ENCODE results near the gene TMEM242. TPM values are rescaled to one million over a fixed set of nuclear protein-coding genes. Genes with fewer than 3 reads are reported as not detected.

The TMEM242 gene
- total and polyA plus RNA-seq, 2 of the 8 experiments (the other 6 are each of a cell fraction or from before 2014, with no cell fraction given) = 2.4 to 9.0 TPM

- FAIRE-seq (no peak), DNase-seq (ENCODE audit: low read depth in 1 of 2, low spot score in 2 of 2) (no peak)
- H2AFZ ChIP-seq (ENCODE audit: low read length) = no peak overlapping the region
- peaks cover 4% of the 10 kb centered on the region; the same call in 1 of the 2 replicates for H3K23me2 ChIP-seq (ENCODE audit: low read depth, low read length)
- H4K5ac ChIP-seq (ENCODE audit: insufficient read length, low read depth, low read length) = no peak overlapping the region
- no peaks in the 10 kb centered on the region for H3K36me3 ChIP-seq (ENCODE audit: control insufficient read depth in 2 of 4, insufficient read depth in 4 of 4, low read length in 3 of 4)
- no peak overlapping the region for H3K4me2 ChIP-seq (ENCODE audit: insufficient read depth in 1 of 2, low read depth in 2 of 2, low read length in 2 of 2)
- no peak overlapping the region for H3K56ac ChIP-seq (replicated peaks; ENCODE audit: insufficient read length, low read depth, low read length)
- 94% methylated on average over 13 of the region's 13 CpGs; no CpG with 5 or more reads in 1 of the 2 experiments for WGBS, 2 experiments (ENCODE audit: extremely low coverage in 1 of 2, insufficient coverage in 1 of 2, insufficient read length in 1 of 2, insufficient replicate concordance in 2 of 2, low coverage in 1 of 2, low lambda C conversion rate in 2 of 2, missing lambda C conversion rate in 1 of 2)
- H3K79me1 ChIP-seq (ENCODE audit: low read depth, low read length) = no peaks in the 10 kb centered on the region; the same call in 1 of the 2 replicates
- no peak overlapping the region for H2AK5ac ChIP-seq (ENCODE audit: low read depth, low read length)
- H4K91ac ChIP-seq (replicated peaks; ENCODE audit: insufficient read length, low read length) = no peak overlapping the region
- H4K20me1 ChIP-seq (replicated peaks in 1 of 2; ENCODE audit: control insufficient read depth in 1 of 2, insufficient read depth in 2 of 2, low read length in 2 of 2) = peaks cover 0 to 4% of the 10 kb centered on the region in 2 experiments
- no peak overlapping the region for H2BK20ac ChIP-seq (ENCODE audit: low read length)
- no peak overlapping the region for H2BK12ac ChIP-seq (ENCODE audit: low read depth, low read length)
- no peak overlapping the region for H3K18ac ChIP-seq (ENCODE audit: extremely low read depth, low read length)
- CTCF ChIA-PET (ENCODE audit: partially characterized antibody) = interaction anchor here (0.9 to 4.3 kb wide), 6 partner anchors 9 to 34 kb away, joined by 3 to 17 read pairs (median 3); no protein-coding TSS in a partner anchor
- no peak overlapping the region for H2BK15ac ChIP-seq (ENCODE audit: low read length)
- H2BK5ac ChIP-seq (ENCODE audit: low read depth, low read length) = no peak overlapping the region
- H3K9me3 ChIP-seq (ENCODE audit: insufficient read depth in 2 of 2, low read depth in 1 of 2, low read length in 1 of 2) = no peaks in the 10 kb centered on the region
- no peak overlapping the region for H3K23ac ChIP-seq (ENCODE audit: insufficient read length)
- H4K8ac ChIP-seq (ENCODE audit: extremely low read depth, insufficient read depth, low read length) = no peak overlapping the region; the same call in 1 of the 2 replicates
- TF ChIP-seq POLR2AphosphoS5 (IDR thresholded peaks at IDR 0.05; ENCODE audit: low read depth, low read length) (no peak), SP1 (IDR thresholded peaks at IDR 0.05; ENCODE audit: low read depth, low read length) (no peak), SIRT6 (IDR thresholded peaks at IDR 0.05; ENCODE audit: low read length) (no peak), CTCF (IDR thresholded peaks at IDR 0.05; ENCODE audit: control extremely low read depth in 1 of 3, insufficient read depth in 1 of 3, low read depth in 1 of 3, low read length in 3 of 3) (no peak), TEAD4 (IDR thresholded peaks at IDR 0.05; ENCODE audit: low read depth, low read length) (no peak), CREB1 (IDR thresholded peaks at IDR 0.05) (no peak), HDAC2 (IDR thresholded peaks at IDR 0.05; ENCODE audit: borderline replicate concordance in 1 of 2, low read depth in 2 of 2, low read length in 2 of 2) (no peak), EGR1 (IDR thresholded peaks at IDR 0.05; ENCODE audit: borderline replicate concordance, low read depth, low read length) (no peak), CEBPB (IDR thresholded peaks at IDR 0.05; ENCODE audit: low read depth, low read length) (no peak), EP300 (IDR thresholded peaks at IDR 0.05; ENCODE audit: borderline replicate concordance in 1 of 2, low read depth in 2 of 2, low read length in 2 of 2) (no peak)
- H2BK120ac ChIP-seq (replicated peaks; ENCODE audit: low read depth, low read length) = no peak overlapping the region
- no peaks in the 10 kb centered on the region; a peak in 1 of 7 replicates for H3K27me3 ChIP-seq (replicated peaks in 1 of 4; ENCODE audit: control insufficient read depth in 3 of 4, extremely low read depth in 1 of 4, insufficient read depth in 3 of 4, low read length in 3 of 4)
- no peaks in the 10 kb centered on the region for H3K79me2 ChIP-seq (ENCODE audit: control insufficient read depth in 1 of 2, insufficient read depth in 2 of 2, low read length in 2 of 2)
- no peak overlapping the region for H3K9ac ChIP-seq (replicated peaks in 1 of 4; ENCODE audit: extremely low read depth in 1 of 4, low read depth in 3 of 4, low read length in 3 of 4)
- H3K4me3 ChIP-seq (ENCODE audit: extremely low read depth in 1 of 4, insufficient read depth in 2 of 4, low read depth in 3 of 4, low read length in 4 of 4) = no peak overlapping the region
- no peak overlapping the region for H3K4ac ChIP-seq (replicated peaks; ENCODE audit: insufficient read length, low read depth, low read length)
- H3K27ac ChIP-seq (ENCODE audit: low read depth, low read length) = no peak overlapping the region
- no peak overlapping the region for H3K14ac ChIP-seq (ENCODE audit: insufficient read length)
- POLR2A ChIA-PET (ENCODE audit: partially characterized antibody) = no interaction called here
- H3K4me1 ChIP-seq (replicated peaks in 1 of 4; ENCODE audit: control insufficient read depth in 3 of 4, insufficient read depth in 4 of 4, low read length in 3 of 4) = peaks cover 0 to 6% (median 2%) of the 10 kb centered on the region in 4 experiments; a peak in 2 of 7 replicates
Measured at GRCh38 chr6:157264701-157265100, 58.6 kb downstream of the TMEM242 start.

Measured in H1 (cell line).